ENCODE data around the gene DNAH5.
A peak's percentile ranks its signal among the peaks of the same experiment; 100 is the strongest.
"Not testable (repeated sequence)": the region's sequence is repeated elsewhere in the genome, so short reads cannot be mapped to it uniquely, and the experiment has no call there.

Gene DNAH5

GRCh38 chr5:13944560-13945199 lies at the start of gene DNAH5:
DNAH5 (minus strand) TSS chr5:13944688; CDS start chr5:13944438, 250 bp downstream.
- peak in 1 of 2 experiments; percentile 75 for DNase-seq

DNA sequence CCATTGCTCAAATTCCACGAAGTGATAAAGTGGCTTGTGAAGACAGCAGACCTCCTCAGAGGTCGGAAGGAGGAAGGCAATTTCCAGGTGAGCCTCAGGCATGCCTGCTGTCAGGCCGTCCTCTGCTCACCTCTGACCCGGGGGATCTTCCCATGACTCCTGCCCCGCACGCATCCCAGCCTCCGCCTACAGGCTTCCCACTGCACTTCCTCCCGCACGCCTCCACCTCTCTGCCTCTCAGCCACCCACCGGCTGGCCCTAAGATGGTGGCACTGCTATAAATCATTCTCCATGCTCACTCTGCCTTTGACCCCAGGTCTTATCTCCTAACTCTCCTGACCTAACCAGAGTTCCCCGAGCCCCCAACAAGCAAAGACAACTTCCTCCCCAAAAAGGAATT lies 49.4 kb upstream of the DNAH5 start:
- DNase-seq = no peak

DNA sequence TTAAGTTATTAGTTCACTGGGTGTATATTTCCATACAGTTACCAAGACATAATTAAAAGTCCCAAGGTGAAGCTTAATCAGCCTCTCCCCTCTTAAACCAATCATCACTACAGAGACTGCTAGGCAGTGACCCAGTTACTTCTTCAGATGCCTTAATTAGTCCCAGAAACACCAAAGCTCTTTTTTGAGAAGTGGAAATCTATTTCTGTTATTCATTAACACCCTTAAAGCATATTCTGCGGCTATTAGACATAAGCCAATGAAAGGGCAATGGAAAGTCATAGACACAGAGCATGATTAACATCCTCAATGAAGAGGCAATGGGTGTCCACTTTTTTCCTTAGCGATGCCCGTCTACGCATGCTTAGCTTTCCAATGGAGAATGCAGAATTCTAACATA lies 48.3 kb upstream of the DNAH5 start:
- no peak for DNase-seq

GRCh38 chr5:13991365-13991764 lies 46.9 kb upstream of the DNAH5 start:
- no peak for DNase-seq

- DNase-seq = no peak
Observed at GRCh38 chr5:13990896-13991295, 46.4 kb upstream of the DNAH5 start.

GRCh38 chr5:13989832-13990231 lies 45.3 kb upstream of the DNAH5 start:
- DNase-seq = no peak

- DNase-seq = peak; percentile 48 to 85
Observed at GRCh38 chr5:13987843-13988464, 43.5 kb upstream of the DNAH5 start.

- peak; percentile 20 to 59 for DNase-seq
Observed at GRCh38 chr5:13985731-13986418, 41.4 kb upstream of the DNAH5 start.

DNA sequence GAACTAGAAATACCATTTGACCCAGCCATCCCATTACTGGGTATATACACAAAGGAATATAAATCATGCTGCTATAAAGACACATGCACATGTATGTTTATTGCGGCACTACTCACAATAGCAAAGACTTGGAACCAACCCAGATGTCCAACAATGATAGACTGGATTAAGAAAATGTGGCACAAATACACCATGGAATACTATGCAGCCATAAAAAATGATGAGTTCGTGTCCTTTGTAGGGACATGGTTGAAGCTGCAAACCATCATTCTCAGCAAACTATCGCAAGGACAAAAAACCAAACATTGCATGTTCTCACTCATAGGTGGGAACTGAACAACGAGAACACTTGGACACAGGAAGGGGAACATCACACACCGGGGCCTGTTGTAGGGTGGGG lies 40.4 kb upstream of the DNAH5 start:
- not testable (repeated sequence) for DNase-seq

DNA sequence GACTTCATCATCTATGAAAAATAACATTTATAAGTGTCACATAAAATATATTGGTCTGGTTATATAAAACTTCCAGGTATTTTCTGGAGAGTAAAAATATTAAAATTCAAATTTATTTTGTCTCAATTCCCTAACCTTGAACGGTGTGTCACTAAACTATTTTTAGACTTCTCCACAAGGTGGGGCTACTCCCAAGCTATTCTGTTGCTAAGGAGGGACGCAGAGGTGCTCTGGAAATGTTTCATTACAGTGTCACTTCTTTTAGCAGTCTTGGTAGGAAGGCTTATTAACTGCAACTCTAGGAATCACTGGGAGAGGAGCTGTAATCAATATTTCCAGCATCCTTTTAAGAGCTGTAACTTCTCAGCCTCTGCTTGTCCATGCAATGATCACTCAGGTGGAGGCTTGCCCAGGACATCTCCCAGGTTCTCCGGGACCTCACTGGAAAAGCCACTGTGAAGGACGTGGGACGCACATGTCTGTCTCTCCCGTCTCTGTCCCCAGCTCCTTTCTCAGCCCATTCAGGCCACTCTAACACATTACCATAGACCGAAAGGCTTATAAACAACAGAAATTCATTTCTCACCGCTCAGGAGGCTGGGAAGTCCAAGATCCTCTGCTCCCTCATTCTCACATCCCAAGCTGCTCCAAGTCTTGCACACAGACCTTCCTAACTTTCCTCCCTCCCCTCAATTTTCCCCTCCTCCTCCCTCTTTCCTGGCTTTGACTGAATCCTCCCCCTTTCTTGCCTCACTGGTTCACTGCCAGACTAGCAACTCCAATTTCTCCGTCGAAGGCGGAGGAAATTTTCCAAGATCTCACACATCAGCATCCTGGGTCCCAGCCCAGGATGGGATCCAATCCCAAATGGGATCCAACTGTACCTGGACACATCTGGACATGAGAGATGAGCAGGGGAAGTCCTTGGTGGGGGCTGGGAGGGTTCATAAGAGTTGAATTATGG lies 32.7 kb upstream of the DNAH5 start:
- DNase-seq = peak in 1 of 2 experiments; percentile 72

GRCh38 chr5:13976223-13976622 lies 31.7 kb upstream of the DNAH5 start:
- no peak for DNase-seq

DNA sequence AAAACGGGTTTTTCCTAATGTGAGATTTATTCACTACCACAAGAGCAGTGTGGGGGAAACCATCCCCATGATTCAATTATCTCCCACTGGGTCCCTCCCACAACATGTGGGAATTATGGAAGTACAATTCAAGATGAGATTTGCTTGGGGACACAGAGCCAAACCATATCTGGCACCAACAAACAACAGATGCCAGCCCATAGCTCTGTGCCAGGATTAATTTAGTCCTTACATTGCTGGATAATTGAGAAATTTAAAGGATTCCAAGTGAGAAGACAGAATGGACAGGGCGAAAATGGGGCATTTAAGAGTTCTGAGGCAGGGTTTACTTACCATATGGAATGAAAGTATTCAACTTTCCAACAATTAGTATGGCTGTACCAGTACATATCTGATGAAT lies 30.8 kb upstream of the DNAH5 start:
- DNase-seq = peak; percentile 43 to 80

- no peak for DNase-seq
Observed at GRCh38 chr5:13973724-13974123, 29.2 kb upstream of the DNAH5 start.

DNA sequence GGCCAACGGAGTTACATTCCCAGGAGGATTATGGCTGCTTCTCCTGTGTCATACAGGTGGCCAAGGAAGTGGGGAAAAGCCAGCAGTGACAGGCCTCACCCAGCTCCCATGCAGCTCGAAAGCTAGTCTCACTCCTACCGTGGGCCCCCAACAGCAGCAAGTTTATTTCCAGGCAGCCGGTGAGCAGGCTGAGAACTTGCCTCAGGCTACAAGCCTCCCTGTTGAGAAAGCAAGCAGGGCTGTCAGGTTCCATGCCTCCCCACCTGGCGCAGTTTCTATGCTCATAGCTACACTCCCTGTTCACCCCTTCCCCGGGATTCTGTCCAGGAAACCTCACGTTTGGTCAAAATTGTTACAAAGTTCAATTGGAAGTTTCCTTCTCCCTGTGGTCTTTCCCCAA lies 27.5 kb upstream of the DNAH5 start:
- DNase-seq = no peak

DNA sequence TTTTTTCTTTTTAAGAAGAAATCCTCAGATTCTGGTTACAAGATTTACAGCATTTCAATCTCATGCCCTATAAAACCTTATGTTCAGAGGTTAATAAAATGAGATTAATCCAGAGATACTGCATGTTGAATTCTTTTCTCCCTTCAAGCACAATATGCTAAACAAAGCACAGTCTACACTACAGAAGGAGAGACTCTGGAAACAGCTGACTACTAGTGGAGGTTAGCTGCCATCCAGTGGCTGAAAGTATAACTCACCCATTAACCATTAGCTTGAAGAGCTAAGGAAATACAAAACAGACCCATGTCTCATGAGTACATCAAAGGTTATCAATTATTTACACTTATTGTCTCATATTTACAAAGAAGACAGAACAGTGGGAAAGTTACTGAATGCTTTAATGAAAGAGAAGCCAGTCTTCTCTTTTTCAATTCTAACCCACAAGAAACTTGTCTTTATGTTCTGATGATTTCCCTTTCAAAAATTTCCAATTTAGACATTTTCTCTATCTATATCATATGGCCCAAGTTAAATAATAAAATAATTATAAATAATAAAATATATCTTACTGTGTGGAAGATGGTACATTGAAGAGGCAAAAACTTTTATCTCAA lies 12.7 kb upstream of the DNAH5 start:
- peak; percentile 86 to 92 for DNase-seq

- DNase-seq = no peak
Observed at GRCh38 chr5:13956471-13956870, 12.0 kb upstream of the DNAH5 start.

- DNase-seq = no peak
Observed at GRCh38 chr5:13955896-13956295, 11.4 kb upstream of the DNAH5 start.

- DNase-seq = peak; percentile 98
Observed at GRCh38 chr5:13946111-13946510, 1.6 kb upstream of the DNAH5 start.

GRCh38 chr5:13945271-13945670 lies 783 bp upstream of the DNAH5 start:
- DNase-seq = peak in 1 of 2 experiments; percentile 75

- no peak for DNase-seq
Observed at GRCh38 chr5:13943676-13944075, 812 bp downstream of the DNAH5 start.

GRCh38 chr5:13941468-13941867 lies 3.0 kb downstream of the DNAH5 start:
- no peak for DNase-seq

DNA sequence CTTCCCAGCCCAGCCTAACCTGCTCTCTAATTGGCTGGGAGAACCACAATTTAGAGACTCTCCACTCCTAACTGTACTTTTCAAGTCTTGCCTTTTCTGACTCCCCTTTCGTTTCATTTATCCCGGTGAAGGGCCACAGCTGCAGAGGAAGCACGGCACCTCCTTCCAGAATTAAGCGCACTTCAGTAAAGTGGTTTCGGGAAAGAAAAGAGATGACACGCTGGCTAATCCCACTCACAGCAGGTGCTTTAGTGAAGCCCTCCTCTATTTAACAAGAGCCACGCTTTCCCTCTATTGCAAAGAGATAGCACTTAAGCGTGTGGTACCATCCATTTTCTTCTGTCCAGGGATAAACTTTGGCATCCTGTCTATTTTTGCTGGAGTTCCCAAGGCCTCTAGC lies 4.8 kb downstream of the DNAH5 start:
- DNase-seq = no peak

- no peak for DNase-seq
Observed at GRCh38 chr5:13934921-13935320, 9.6 kb downstream of the DNAH5 start.

Measured in NCI-H446 (cell line).